A549 (cell line): Measurements from ENCODE around the gene PALM3.

ENCODE experiments used
- CEBPB ChIP-seq, 2 experiments: fragments of >200 bp in 1 of 2; sonication (Bioruptor Twin) in 1 of 2; formaldehyde crosslinking in 1 of 2; IDR thresholded peaks; 2 replicates each; pipeline ENCODE4 v1.6.1; 2012 to 2016
- CTCF ChIP-seq: fragments of >200 bp; sonication (Bioruptor Twin); formaldehyde crosslinking; IDR thresholded peaks from 3 replicates; pipeline ENCODE4 v1.5.1; 2016
- HDAC2 ChIP-seq: fragments of 200-600 bp; sonication (generic); IDR thresholded peaks from 2 replicates; pipeline ENCODE4 v1.6.1; 2016
- HOXA7 ChIP-seq: fragments of 250-450 bp; sonication (Bioruptor Pico); IDR thresholded peaks from 2 replicates; pipeline ENCODE4 v1.5.0; 2020; ENCODE audit warnings: mild to moderate bottlenecking, moderate library complexity
- MYC ChIP-seq: IDR thresholded peaks from 2 replicates; pipeline ENCODE4 v1.6.1; 2012; ENCODE audit warnings: mild to moderate bottlenecking, inconsistent platforms, low read length, improper control_type of control experiment, borderline replicate concordance
- PHF8 ChIP-seq: fragments of 200-600 bp; sonication (generic); IDR thresholded peaks from 2 replicates; pipeline ENCODE4 v1.6.1; 2016; ENCODE audit warnings: low read depth, mild to moderate bottlenecking, antibody characterized with exemption, moderate library complexity, borderline replicate concordance
- POLR2A ChIP-seq: IDR thresholded peaks from 2 replicates; pipeline ENCODE4 v1.6.1; 2012; ENCODE audit warnings: mild to moderate bottlenecking, low read length
- RAD21 ChIP-seq, 2 experiments: fragments of >200 bp in 1 of 2; sonication (Bioruptor Twin) in 1 of 2; formaldehyde crosslinking in 1 of 2; IDR thresholded peaks in 1 of 2; conservative IDR thresholded peaks in 1 of 2; 2 replicates in 1 of 2; 3 replicates in 1 of 2; pipeline ENCODE4 v1.6.1; 2012 to 2018; ENCODE audit warnings: inconsistent platforms in 1 of 2
- RFX5 ChIP-seq: fragments of 450-650 bp; IDR thresholded peaks from 2 replicates; pipeline ENCODE4 v1.7.1; 2014; ENCODE audit warnings: antibody characterized with exemption, mild to moderate bottlenecking, moderate library complexity
- SMC3 ChIP-seq: fragments of >200 bp; sonication (Bioruptor Twin); formaldehyde crosslinking; IDR thresholded peaks from 3 replicates; pipeline ENCODE4 v1.6.1; 2018; ENCODE audit warnings: inconsistent platforms

- TF ChIP-seq MYC: no peak
- TF ChIP-seq CTCF: no peak
- no peak for TF ChIP-seq PHF8
- no peak for TF ChIP-seq RFX5
- TF ChIP-seq POLR2A: no peak
- no peak for TF ChIP-seq HDAC2
- TF ChIP-seq SMC3: no peak
- no peak for TF ChIP-seq RAD21 (conservative IDR thresholded peaks at IDR 0.05 in 1 of 2, IDR thresholded peaks at IDR 0.05 in 1 of 2)
- TF ChIP-seq HOXA7 (CRISPR knock-in tag): no peak
- no peak for TF ChIP-seq CEBPB (IDR thresholded peaks at IDR 0.05)
Measured at GRCh38 chr19:14012378-14012915, 49.4 kb downstream of the PALM3 start.
